ENCODE measurements around the gene IKZF3.
A peak's percentile ranks its signal among the peaks of the same experiment; 100 is the strongest.
"Not testable (repeated sequence)": the region's sequence is repeated elsewhere in the genome, so short reads cannot be mapped to it uniquely, and the experiment has no call there.

The IKZF3 gene

GRCh38 chr17:39863244-39863917 lies 731 bp downstream of the IKZF3 start:
- no peak for DNase-seq
- intact Hi-C loops (cut with DNase I): no loop called here

- DNase-seq: no peak
- intact Hi-C loops (cut with DNase I): no loop called here
Observed at GRCh38 chr17:39861235-39861634, 2.9 kb downstream of the IKZF3 start.

- DNase-seq; intact Hi-C loops (cut with DNase I): not testable (repeated sequence)
Observed at GRCh38 chr17:39855911-39856649, 8.0 kb downstream of the IKZF3 start.

- intact Hi-C loops (cut with DNase I): no loop called here
- DNase-seq: no peak
Observed at GRCh38 chr17:39854909-39855308, 9.2 kb downstream of the IKZF3 start.

- intact Hi-C loops (cut with DNase I): no loop called here
- no peak for DNase-seq
Observed at GRCh38 chr17:39852239-39852638, 11.9 kb downstream of the IKZF3 start.

GRCh38 chr17:39850186-39850585 lies 13.9 kb downstream of the IKZF3 start:
- intact Hi-C loops (cut with DNase I); DNase-seq: not testable (repeated sequence)

GRCh38 chr17:39848600-39848999 lies 15.5 kb downstream of the IKZF3 start:
- intact Hi-C loops (cut with DNase I): no loop called here

GRCh38 chr17:39846205-39846604 lies 17.9 kb downstream of the IKZF3 start:
- DNase-seq: no peak
- intact Hi-C loops (cut with DNase I): no loop called here

More at GRCh38 chr17:39848600-39848999, 15.5 kb downstream of the IKZF3 start:
- DNase-seq: no peak

GRCh38 chr17:39845052-39845846 lies 18.9 kb downstream of the IKZF3 start:
- intact Hi-C loops (cut with DNase I): no loop called here

GRCh38 chr17:39841134-39841683 lies 22.9 kb downstream of the IKZF3 start:
- DNase-seq: no peak
- intact Hi-C loops (cut with DNase I): no loop called here

More at GRCh38 chr17:39845052-39845846, 18.9 kb downstream of the IKZF3 start:
- DNase-seq: no peak

GRCh38 chr17:39838784-39839183 lies 25.3 kb downstream of the IKZF3 start:
- intact Hi-C loops (cut with DNase I): no loop called here

GRCh38 chr17:39838057-39838456 lies 26.1 kb downstream of the IKZF3 start:
- intact Hi-C loops (cut with DNase I): no loop called here
- no peak for DNase-seq

More at GRCh38 chr17:39838784-39839183, 25.3 kb downstream of the IKZF3 start:
- DNase-seq: no peak

GRCh38 chr17:39836117-39836516 lies 28.0 kb downstream of the IKZF3 start:
- DNase-seq: no peak
- intact Hi-C loops (cut with DNase I): no loop called here

- DNase-seq: no peak
- intact Hi-C loops (cut with DNase I): no loop called here
Observed at GRCh38 chr17:39835038-39835786, 28.9 kb downstream of the IKZF3 start.

GRCh38 chr17:39834017-39834416 lies 30.1 kb downstream of the IKZF3 start:
- intact Hi-C loops (cut with DNase I): no loop called here
- no peak for DNase-seq

- intact Hi-C loops (cut with DNase I): no loop called here
- no peak for DNase-seq
Observed at GRCh38 chr17:39831588-39831987, 32.5 kb downstream of the IKZF3 start.

- peak in 1 of 42 donors; percentile 0 for DNase-seq
- intact Hi-C loops (cut with DNase I): no loop called here
Observed at GRCh38 chr17:39828443-39828842, 35.7 kb downstream of the IKZF3 start.

- intact Hi-C loops (cut with DNase I): no loop called here
- DNase-seq: no peak
Observed at GRCh38 chr17:39826334-39826733, 37.8 kb downstream of the IKZF3 start.
